K562 (cell line): ENCODE measurements around the gene C6orf89. TPM values are rescaled to one million over a fixed set of nuclear protein-coding genes. Genes with fewer than 3 reads are reported as not detected.

Experiments
- CCNT2 ChIP-seq: IDR thresholded peaks from 2 replicates; pipeline ENCODE4 v1.6.1; 2011; ENCODE audit warnings: borderline replicate concordance, low read depth, mild to moderate bottlenecking, moderate library complexity, mixed read lengths, low read length; ENCODE audit not compliant: insufficient read length; ENCODE audit errors: extremely low read depth
- CREB1 ChIP-seq, 2 experiments: sonication (generic) in 1 of 2; formaldehyde crosslinking in 1 of 2; IDR thresholded peaks; 2 replicates each; pipeline versions ENCODE4 v1.6.1 to v1.8.0; 2012 to 2022; ENCODE audit warnings: inconsistent platforms in 1 of 2, mild to moderate bottlenecking in 1 of 2, missing genetic modification reagents in 1 of 2, moderate library complexity in 1 of 2
- DNMT1 ChIP-seq: fragments of 450-650 bp; IDR thresholded peaks from 2 replicates; pipeline ENCODE4 v1.6.1; 2016; ENCODE audit warnings: antibody characterized with exemption, mild to moderate bottlenecking
- MED1 ChIP-seq: sonication (generic); formaldehyde crosslinking; IDR thresholded peaks from 2 replicates; pipeline ENCODE4 v1.8.1; 2023; ENCODE audit warnings: missing genetic modification reagents, borderline replicate concordance
- RAD21 ChIP-seq, 2 experiments: fragments of 250-450 bp in 1 of 2; fragments of 450-650 bp in 1 of 2; sonication (Bioruptor Pico) in 1 of 2; formaldehyde crosslinking in 1 of 2; IDR thresholded peaks in 1 of 2; conservative IDR thresholded peaks in 1 of 2; 2 replicates each; pipeline versions ENCODE4 v1.4.0 to v1.8.0; 2020 to 2022; ENCODE audit warnings: mild to moderate bottlenecking in 2 of 2, moderate library complexity in 1 of 2
- SMAD4 ChIP-seq: fragments of 250-450 bp; sonication (Bioruptor Pico); conservative IDR thresholded peaks from 2 replicates; pipeline ENCODE4 v1.8.0; 2021; ENCODE audit warnings: inconsistent platforms, mild to moderate bottlenecking, moderate library complexity
- SRF ChIP-seq, 2 experiments: fragments of 250-450, 450-650 bp in 1 of 2; sonication (Bioruptor Pico) in 1 of 2; sonication (generic) in 1 of 2; formaldehyde crosslinking; IDR thresholded peaks; 2 replicates each; pipeline versions ENCODE4 v1.5.0 to v1.5.1; 2020 to 2022; ENCODE audit warnings: mild to moderate bottlenecking in 1 of 2, missing genetic modification reagents in 1 of 2
- TAF7 ChIP-seq: fragments of 450-650 bp; IDR thresholded peaks from 2 replicates; pipeline ENCODE4 v1.6.1; 2016; ENCODE audit warnings: missing genetic modification characterization, missing compliant biosample characterization
- ZNF165 ChIP-seq: fragments of 250-450 bp; sonication (Bioruptor Pico); IDR thresholded peaks from 2 replicates; pipeline ENCODE4 v1.4.0; 2020; ENCODE audit warnings: borderline replicate concordance
- ZNF253 ChIP-seq: fragments of 250-450 bp; sonication (Bioruptor Pico); conservative IDR thresholded peaks from 2 replicates; pipeline ENCODE4 v1.6.1; 2021; ENCODE audit warnings: mild to moderate bottlenecking
- polyA plus RNA-seq, 8 experiments: library from polyadenylated mRNA; depleted of rRNA in 4 of 8; stranded (reverse) in 5 of 8; unstranded in 3 of 8; fragments of >200 nt; fragmentation: Nextera tagmentation in 2 of 8; fragmentation: Illumina TruSeq in 1 of 8; extraction: Ambion mirVana in 2 of 8; extraction: Trizol in 1 of 8; gene quantifications; 2 replicates each; pipeline versions ENCODE4 v1.2.1 to v1.2.3, GENCODE V29; 2011 to 2014; ENCODE audit warnings: inconsistent platforms in 1 of 8, missing spikeins in 1 of 8
- total RNA-seq, 7 experiments: library from RNA; depleted of rRNA in 6 of 7; stranded (reverse); fragments of >200 nt in 6 of 7; fragmentation: Illumina TruSeq in 2 of 7; extraction: Trizol in 2 of 7; gene quantifications; 2 replicates each; pipeline versions ENCODE4 v1.2.1 to v1.2.3, GENCODE V29; 2011 to 2021; ENCODE audit warnings: low replicate concordance in 1 of 7
- TF ChIP-seq, protein P1 (sequence below): fragments of 200-800 bp; sonication (Bioruptor generic); IDR thresholded peaks from 2 replicates; pipeline ENCODE4 v1.6.1; 2016; ENCODE audit warnings: missing genetic modification characterization, missing compliant biosample characterization
- TF ChIP-seq, protein P2 (sequence below): fragments of 450-650 bp; IDR thresholded peaks from 2 replicates; pipeline ENCODE4 v1.6.1; 2016
- TF ChIP-seq, protein P3 (sequence below): IDR thresholded peaks from 3 replicates; pipeline ENCODE4 v1.6.1; 2011; ENCODE audit warnings: borderline replicate concordance, mild to moderate bottlenecking; ENCODE audit not compliant: insufficient read length, insufficient read depth
- TF ChIP-seq, protein P4 (sequence below): IDR thresholded peaks from 2 replicates; pipeline ENCODE4 v1.6.1; 2011; ENCODE audit not compliant: insufficient read length; ENCODE audit errors: extremely low read depth
- TF ChIP-seq, protein P5 (sequence below): fragments of 450-650 bp; formaldehyde crosslinking; IDR thresholded peaks from 2 replicates; pipeline ENCODE4 v1.4.0; 2022; ENCODE audit warnings: missing genetic modification characterization

C6orf89 gene
- total and polyA plus RNA-seq, 9 of the 15 experiments (the other 6 are each of a cell fraction or from before 2014, with no cell fraction given): 35.2 to 111 (median 58.5) TPM

DNA sequence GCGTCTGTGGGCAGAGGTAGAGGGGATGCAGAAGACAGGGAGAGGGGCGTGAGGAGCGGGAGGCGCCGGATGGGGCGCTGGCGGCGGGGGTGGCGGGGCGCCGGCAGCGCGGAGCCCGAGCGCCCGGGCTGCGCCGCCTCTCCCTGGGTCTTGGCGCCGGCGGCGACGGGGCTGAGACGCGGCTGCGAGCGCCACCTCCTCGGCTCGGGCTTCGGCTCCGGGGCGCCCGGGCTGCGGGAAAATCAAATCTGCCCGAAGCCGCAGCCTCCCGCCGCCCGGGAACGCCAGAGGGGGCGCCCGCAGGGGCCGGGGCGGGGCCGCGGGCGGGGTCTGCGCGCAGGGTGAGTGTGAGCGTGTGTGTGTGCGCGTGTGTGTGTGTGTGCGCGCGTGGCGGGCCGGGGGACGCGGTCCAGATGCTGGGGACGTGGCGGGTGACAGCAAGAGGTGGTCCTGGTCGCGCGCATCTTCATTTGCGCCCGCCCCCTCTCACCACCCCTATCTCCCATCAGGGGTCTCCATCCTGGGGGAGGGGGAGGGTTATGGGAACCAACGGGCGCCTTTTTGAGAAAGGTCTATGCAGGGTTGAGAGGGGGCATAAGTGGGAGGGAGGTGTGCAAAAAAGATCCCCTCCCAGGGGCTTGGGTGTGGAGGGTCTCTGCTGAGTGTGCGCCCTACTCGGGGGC is 45.9 kb upstream of the C6orf89 start (continued):
- TF ChIP-seq, protein P1, sequence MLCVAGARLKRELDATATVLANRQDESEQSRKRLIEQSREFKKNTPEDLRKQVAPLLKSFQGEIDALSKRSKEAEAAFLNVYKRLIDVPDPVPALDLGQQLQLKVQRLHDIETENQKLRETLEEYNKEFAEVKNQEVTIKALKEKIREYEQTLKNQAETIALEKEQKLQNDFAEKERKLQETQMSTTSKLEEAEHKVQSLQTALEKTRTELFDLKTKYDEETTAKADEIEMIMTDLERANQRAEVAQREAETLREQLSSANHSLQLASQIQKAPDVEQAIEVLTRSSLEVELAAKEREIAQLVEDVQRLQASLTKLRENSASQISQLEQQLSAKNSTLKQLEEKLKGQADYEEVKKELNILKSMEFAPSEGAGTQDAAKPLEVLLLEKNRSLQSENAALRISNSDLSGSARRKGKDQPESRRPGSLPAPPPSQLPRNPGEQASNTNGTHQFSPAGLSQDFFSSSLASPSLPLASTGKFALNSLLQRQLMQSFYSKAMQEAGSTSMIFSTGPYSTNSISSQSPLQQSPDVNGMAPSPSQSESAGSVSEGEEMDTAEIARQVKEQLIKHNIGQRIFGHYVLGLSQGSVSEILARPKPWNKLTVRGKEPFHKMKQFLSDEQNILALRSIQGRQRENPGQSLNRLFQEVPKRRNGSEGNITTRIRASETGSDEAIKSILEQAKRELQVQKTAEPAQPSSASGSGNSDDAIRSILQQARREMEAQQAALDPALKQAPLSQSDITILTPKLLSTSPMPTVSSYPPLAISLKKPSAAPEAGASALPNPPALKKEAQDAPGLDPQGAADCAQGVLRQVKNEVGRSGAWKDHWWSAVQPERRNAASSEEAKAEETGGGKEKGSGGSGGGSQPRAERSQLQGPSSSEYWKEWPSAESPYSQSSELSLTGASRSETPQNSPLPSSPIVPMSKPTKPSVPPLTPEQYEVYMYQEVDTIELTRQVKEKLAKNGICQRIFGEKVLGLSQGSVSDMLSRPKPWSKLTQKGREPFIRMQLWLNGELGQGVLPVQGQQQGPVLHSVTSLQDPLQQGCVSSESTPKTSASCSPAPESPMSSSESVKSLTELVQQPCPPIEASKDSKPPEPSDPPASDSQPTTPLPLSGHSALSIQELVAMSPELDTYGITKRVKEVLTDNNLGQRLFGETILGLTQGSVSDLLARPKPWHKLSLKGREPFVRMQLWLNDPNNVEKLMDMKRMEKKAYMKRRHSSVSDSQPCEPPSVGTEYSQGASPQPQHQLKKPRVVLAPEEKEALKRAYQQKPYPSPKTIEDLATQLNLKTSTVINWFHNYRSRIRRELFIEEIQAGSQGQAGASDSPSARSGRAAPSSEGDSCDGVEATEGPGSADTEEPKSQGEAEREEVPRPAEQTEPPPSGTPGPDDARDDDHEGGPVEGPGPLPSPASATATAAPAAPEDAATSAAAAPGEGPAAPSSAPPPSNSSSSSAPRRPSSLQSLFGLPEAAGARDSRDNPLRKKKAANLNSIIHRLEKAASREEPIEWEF: no peak
- TF ChIP-seq, protein P2, sequence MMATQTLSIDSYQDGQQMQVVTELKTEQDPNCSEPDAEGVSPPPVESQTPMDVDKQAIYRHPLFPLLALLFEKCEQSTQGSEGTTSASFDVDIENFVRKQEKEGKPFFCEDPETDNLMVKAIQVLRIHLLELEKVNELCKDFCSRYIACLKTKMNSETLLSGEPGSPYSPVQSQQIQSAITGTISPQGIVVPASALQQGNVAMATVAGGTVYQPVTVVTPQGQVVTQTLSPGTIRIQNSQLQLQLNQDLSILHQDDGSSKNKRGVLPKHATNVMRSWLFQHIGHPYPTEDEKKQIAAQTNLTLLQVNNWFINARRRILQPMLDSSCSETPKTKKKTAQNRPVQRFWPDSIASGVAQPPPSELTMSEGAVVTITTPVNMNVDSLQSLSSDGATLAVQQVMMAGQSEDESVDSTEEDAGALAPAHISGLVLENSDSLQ: no peak
- TF ChIP-seq RAD21 (CRISPR knock-in tag; conservative IDR thresholded peaks at IDR 0.05 in 1 of 2, IDR thresholded peaks at IDR 0.05 in 1 of 2) (0 out of 4 replicates have a peak, but pooled peaks of 1 of the 2 experiments have one; percentile 18), ZNF253 (CRISPR knock-in tag) (no peak), SRF (CRISPR knock-in tag; IDR thresholded peaks at IDR 0.05) (no peak), SMAD4 (CRISPR knock-in tag) (peak; percentile 61), MED1 (CRISPR knock-in tag) (no peak), ZNF165 (CRISPR knock-in tag) (no peak), DNMT1 (no peak), CREB1 (IDR thresholded peaks at IDR 0.05) (0 out of 2 replicates have a peak, but pooled peaks have one; percentile 31), CREB1 (CRISPR knock-in tag; IDR thresholded peaks at IDR 0.05) (no peak), TAF7 (no peak), CCNT2 (peak; percentile 60)
- TF ChIP-seq, protein P3, sequence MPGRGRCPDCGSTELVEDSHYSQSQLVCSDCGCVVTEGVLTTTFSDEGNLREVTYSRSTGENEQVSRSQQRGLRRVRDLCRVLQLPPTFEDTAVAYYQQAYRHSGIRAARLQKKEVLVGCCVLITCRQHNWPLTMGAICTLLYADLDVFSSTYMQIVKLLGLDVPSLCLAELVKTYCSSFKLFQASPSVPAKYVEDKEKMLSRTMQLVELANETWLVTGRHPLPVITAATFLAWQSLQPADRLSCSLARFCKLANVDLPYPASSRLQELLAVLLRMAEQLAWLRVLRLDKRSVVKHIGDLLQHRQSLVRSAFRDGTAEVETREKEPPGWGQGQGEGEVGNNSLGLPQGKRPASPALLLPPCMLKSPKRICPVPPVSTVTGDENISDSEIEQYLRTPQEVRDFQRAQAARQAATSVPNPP: no peak
- TF ChIP-seq, protein P4, sequence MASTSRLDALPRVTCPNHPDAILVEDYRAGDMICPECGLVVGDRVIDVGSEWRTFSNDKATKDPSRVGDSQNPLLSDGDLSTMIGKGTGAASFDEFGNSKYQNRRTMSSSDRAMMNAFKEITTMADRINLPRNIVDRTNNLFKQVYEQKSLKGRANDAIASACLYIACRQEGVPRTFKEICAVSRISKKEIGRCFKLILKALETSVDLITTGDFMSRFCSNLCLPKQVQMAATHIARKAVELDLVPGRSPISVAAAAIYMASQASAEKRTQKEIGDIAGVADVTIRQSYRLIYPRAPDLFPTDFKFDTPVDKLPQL: no peak
- TF ChIP-seq, protein P5, sequence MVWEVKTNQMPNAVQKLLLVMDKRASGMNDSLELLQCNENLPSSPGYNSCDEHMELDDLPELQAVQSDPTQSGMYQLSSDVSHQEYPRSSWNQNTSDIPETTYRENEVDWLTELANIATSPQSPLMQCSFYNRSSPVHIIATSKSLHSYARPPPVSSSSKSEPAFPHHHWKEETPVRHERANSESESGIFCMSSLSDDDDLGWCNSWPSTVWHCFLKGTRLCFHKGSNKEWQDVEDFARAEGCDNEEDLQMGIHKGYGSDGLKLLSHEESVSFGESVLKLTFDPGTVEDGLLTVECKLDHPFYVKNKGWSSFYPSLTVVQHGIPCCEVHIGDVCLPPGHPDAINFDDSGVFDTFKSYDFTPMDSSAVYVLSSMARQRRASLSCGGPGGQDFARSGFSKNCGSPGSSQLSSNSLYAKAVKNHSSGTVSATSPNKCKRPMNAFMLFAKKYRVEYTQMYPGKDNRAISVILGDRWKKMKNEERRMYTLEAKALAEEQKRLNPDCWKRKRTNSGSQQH: no peak
